Mucosa of gallbladder (tissue), 1 donor: Measurements from ENCODE around the gene TOP3B. TPM values are rescaled to one million over a fixed set of nuclear protein-coding genes. Genes with fewer than 3 reads are reported as not detected.
A peak's percentile ranks its signal among the peaks of the same experiment; 100 is the strongest.
"Not testable (repeated sequence)": the region's sequence is repeated elsewhere in the genome, so short reads cannot be mapped to it uniquely, and the experiment has no call there.

ENCODE experiments used
- DNase-seq: peaks from one replicate; pipeline ENCODE4 v3.0.0-alpha.2; 2020; ENCODE audit warnings: low spot score
- total RNA-seq: library from RNA; stranded (reverse); gene quantifications from one replicate; pipeline ENCODE4 v1.2.1, GENCODE V29; 2021
- donor health status: DM: no; HTN: no; CAD: no.

TOP3B gene
- total RNA-seq, 1 donor from 2014 or later: 33.1 TPM

DNA sequence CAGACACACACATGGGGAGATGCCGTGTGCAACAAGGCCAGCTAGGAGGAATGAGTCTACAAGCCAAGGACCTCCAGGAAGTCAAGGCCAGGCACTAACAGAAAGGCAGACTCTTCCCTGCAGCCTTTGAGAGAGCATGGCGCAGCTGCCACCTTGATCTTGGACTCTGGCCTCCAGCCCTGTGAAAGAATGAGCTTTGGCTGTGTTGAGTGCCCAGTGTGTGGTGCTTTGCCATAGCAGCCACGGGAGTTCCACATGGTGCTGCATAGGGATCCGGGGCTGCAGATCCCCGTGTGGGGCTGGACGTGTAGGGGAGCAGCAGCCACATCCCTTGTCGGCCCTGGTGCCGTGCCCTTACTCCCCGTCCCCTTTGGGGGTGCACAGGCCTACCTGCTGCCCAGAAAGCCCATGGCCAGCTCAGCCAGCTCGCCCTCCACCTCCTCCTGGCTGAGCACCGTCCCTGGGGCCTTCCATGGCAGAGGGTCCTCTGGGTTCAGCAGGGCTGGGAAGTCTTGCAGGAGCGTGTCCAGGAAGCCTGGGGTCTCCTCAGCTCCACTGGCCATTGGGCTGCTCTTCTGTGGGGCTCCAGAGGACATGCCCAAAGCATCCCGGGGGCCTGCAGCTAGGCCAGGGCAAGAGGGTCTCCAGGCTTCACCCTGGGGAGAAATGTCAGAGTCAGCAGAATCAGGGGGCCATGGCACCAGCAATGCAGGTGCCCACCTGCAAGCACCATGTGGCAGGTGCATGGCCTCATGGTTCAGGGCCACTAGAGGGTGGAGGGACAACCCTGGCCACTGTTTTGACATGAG is 36.9 kb downstream of the TOP3B start:
- no peak for DNase-seq

DNA sequence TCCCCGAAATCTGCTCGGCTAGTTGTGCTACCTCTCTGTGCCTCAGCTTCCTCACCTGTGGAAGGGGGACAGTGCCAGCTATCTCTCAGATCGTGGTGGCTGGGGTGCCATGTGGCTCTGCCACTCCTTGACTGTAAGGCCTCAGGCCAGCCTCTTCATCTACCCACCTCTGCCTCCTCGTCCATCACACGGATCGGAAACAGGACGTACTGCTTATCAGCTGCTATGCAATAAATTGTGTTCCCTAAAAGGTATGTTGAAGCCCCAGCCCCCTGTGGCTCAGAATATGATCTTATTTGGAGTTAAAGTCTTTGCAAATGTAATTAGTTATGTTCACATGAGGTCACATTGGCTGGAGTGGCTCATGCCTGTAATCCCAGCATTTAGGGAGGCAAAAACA is 37.7 kb downstream of the TOP3B start:
- DNase-seq: no peak

DNA sequence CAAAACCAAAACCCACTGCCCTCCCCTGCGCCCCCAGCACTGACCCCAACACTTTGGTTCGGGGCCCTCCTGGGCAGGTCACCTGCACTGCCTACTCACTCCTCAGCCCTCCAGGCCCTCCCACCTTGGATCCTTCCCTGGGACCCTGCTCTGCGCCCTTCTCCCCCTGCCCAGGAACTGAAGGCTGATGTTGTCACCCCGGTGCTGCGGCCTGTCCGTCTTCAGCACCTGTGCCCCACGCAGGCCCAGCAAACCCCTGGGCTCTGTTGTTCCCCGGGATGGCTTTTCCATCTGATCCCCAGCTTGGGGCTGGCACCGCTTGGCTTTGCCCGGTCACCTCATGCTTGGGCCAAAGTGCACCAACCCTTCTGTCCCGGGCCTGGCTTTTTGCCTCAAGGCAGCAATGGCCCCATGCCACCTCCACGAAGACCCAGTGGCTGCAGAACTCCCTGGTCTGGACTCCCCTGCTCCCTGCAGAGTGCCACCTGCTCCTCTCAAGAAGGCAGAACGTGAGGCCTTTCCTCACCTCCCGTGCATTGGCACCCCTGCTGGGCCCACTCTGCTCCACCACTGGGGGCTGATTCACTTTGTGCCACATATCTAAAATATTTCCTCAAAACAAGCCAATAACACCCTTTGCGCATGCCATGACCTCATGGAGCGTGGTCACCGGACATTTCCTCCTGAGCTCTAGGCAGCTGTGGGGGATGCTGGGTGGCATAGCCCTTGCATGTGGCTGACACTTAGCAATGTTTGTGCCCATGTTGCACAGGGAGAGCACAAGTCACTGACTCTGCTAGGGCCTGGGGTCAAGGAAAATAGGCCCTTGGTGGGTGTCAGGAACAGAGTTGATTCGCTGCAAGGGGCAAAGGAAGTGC is 38.8 kb downstream of the TOP3B start:
- DNase-seq: no peak

DNA sequence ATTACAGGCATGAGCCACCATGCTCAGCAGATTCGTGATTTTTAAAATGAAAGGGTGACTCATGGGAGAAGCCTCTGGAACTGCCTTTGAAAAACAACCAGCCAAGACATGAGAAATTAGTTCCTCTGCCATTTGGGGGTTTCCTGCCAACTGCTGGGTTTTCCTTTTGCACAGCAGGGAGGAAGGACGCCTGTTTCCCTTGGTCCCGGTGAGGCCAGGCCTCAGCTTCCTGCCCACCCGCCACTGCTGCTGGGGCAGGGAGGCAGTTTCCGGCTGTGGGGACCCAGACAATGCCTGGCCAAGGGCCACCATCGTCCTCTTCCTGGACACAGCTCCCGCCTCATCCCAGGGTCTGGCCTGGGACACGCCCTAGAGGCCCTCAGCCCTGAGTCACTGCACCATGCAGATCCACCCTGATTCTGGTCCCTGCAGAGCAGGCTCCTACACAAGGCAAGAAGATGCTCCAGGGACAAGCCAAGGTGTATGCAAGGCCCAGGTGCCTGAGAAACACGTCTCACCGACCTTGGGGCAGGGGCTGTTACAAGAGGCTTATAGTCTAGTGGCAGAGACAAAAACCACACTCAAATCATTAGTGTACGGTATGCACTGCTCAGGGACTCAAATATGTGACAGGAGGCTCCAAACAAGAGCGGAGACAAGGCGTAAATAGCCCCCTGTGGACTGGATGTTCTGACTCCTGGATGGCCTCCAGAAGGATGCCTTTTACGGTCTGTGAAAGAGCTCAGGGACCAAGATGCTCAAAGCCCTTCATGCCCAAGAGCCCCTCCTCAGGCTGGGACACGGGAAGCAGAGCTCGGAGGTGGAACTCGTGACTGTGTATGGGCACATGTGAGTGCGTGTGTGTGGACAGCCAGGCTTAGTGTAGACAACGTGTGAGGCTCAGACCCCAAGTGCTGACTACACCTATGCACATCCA is 39.9 kb downstream of the TOP3B start:
- peak; percentile 49 for DNase-seq

DNA sequence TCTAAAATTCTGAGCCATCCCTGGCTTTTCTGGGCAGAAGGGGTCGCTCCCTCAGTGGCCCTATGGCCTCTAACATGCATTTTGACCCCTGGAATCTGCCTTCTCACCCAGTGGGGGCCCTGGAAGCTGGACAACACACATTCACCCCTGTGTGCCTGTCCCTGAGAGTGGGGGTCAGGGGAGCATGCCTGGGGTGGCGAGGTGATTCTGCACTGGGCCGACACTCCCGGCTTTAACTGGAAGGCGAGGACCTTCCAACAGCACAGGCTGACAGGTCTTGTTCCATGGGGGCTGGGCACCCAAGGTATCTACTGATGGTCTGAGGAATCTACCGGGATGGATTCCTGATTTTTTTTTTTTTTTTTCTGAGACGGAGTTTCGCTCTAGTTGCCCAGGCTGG is 40.7 kb downstream of the TOP3B start:
- no peak for DNase-seq

DNA sequence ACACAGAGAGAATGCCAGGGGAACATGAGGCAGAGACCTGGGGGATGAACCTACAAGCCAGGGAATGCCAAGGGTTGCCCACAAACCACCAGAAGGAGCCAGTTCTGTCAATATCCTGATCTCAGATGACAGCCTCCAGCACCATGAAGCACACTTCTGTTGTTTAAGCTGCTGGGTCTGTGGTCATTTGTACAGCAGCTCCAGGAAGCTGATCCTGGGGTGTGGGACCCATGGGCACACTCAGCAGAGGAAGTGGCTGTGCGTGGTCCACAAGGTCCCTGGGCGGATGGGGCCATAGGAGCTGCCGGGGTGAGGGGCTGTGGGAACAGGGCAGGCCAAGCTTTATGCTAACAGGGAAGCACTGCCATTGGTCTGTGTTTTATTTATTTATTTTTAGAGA is 42.1 kb downstream of the TOP3B start:
- DNase-seq: no peak

DNA sequence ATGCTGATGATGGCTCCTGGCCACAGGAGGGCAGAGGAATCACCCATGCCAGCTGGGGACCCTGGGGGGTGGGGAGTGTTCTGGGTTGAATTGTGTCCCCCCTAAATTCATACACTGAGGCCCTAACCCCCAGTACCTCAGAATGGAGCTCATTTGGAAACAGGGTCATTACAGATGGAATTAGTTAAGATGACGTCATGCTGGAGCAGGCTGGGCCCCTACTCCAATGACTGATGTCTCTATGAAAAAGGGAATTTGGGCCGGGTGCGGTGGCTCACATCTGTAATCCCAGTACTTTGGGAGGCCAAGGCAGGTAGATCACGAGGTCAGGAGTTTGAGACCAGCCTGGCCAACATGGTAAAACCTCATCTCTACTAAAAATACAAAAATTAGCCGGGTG is 42.7 kb downstream of the TOP3B start:
- not testable (repeated sequence) for DNase-seq

DNA sequence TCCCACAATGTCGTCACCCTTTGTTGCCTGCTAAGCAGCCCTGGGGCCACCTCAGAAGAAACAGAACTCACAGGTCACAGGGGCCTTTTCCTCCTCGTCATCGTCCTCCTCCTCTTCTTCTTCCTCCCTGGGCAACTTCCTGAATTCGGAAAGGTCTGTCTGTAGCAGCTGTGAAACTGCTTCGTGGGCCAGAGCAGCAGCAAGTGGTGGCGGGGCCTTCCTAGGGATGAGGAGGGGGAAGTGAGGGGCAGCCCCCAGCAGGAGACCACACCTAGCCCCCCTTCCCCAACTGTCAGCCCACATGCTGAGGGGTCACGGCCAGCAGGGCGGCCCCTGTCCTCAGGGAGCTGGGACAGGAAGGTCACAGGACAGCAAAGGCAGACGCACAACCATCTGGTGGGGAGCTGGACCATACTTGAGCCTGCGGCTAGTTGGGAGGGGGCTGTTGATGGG is 43.1 kb downstream of the TOP3B start:
- DNase-seq: no peak

DNA sequence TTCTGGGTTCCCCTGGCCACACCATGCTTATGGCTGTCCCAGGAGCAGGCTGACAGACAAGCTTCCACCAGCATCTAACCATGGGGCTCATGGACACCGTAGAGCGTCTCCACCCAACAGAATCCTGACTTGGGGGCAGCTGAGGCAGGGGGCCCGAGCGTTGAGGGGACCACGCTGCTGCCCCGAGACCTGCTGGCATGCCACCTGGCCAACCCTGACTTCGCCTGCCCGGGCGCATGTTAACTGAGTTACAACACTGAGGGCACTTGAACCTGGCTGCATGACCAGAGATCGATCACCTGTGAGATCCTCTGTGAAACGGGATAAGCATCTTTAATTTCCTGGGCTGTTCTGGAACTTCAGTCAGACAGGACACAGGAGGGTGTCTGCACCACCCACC is 43.7 kb downstream of the TOP3B start:
- no peak for DNase-seq

DNA sequence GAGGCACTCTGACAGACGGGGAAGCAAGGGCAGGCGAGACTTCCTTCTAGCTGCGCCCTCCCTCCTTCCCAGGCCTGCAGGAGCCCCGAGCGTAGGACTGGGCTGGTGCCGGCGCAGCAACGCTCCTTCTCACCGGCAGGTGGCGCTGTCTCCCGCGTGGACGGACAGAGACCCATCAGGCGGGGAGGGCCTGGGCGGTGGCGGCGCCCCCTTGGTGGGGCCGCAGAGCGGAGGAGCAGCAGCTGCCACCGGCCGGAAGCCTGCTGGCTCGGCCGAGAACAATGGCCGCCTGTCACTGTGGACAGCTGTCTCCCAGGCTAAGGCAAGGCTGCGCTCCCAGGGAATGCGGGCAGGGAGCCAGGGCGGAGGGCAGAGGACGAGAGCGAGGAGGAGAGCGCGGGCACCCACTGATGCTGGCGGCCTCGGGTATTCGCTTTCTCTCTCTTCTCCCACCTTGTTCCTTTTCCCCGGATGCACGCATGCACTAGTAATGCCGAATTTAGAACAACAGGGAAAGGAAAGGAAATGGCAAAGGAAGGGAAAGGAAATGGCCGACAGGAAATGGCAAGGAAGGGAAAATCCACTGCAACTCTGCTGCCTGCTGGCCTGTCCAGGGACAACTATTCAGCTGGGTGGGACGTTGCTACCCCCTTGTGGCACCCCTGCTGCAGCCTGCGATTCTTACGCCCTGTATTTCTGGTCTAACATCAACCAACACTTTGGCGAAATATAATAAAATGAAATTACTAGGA is 44.3 kb downstream of the TOP3B start:
- DNase-seq: peak; percentile 95

DNA sequence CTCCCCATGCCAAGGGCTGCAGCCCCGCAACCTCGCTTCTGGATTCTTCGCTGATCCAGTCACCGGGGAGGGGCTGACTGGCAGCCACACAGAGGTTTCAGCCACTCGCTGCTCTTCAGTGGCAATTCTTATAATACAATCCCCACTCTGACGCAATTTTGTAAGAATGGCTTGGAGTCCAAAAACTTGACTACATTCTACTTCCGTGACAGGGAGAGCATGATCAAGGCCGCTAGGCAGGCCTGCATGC is 44.8 kb downstream of the TOP3B start:
- no peak for DNase-seq

DNA sequence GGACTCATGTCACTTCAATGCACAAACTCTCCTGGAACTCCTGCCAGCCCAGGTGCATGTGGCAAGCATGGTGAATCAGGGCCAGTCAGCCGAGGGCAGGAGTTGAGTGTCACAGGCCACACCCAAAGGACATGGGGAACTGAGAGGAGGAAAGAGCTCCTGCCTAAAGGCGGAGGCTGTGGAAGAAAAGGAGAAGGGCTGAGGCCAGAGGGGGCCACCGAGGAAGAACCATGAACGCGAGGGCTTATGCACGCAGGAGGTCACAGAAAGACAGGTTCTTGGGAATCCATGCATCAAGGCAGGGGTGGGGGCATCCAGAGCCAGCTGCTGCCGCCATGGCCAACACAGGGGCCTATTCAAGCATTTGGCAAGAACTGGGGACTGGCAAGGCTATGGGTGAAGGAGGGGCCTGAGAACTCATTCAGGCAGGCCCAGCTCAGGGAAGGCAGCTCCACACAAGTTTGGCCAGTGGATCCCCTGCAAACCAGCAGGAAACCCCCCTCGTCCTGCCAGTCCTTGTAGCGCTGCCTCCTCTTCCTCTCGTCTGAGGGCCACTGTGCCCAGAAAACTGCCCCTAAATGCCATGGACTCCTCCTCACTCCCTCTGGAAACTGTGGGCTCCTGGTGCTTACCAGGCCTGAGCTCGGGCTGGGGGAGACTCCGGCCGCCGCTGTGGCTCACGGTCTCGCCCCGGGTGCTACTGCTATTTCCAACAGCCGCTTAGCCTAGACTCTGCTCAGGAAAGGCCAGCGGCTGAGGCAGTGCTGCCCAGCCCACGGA is 45.4 kb downstream of the TOP3B start:
- no peak for DNase-seq

DNA sequence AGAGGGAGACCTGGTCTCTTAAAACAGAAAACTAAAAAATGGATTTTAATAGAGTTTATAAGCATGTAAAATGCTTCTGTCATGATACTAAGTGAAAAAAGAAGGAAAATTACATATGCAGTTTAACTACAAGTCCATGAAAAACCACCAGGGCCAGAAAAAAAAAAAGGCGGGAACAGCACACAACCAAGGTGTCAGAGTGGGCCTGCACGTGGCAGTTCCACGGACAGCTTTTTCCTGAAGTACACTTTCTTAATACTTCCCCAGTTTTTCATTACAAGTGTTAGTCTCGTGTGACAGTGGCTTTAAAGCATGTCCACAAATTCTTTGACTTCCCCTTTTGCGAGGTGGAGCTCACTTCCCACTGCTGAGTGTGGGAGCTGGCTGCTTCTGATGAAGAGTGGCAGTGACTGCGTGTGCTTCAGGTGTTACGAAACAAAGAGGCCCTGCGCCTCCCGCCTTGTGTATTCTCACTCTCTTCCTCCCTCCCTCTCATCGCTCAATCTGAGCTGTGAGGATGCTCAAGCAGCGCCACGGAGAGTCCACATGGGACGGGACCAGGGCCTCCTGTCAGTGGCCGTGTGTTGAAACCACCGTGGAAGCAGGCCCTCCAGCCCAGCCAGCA is 46.3 kb downstream of the TOP3B start:
- no peak for DNase-seq

DNA sequence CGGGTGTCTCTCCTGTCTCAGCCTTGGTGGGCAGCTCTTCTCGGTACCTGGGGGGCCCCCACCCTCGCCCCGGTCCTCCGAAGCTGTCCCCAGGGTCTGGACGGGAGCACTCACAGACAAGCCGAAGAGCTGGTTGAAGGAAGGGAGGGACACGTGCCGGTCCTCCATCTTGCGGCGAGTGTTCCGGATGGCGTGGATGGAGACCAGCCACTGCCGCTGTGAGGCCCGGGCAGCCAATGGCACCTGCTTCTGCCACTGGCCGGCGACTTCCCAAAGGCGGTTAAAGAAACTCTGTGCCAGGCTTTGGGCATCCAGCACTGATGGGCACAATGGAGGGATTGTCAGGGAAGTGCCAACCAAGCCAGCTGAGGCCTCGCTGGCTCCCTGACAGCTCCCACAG is 48.7 kb downstream of the TOP3B start:
- DNase-seq: no peak

DNA sequence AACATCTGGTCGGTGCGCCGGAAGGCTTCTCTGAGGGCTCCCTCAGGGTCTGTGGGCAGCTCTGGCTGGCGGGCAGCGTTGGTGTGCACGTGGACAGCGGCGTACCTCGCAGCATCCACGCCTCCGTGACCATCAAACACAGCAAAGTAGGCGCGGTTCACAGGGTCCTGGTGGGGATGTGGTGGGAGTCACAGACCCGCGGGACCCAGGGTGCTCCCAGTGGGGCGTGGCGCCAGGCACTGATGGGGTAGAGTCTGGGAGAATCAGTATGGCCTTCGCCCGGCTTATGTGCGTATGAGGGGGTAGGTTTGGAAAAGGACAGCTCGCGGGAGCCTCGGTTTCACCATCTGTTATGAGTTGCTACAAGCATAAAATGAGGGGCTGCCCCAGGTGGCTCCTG is 49.2 kb downstream of the TOP3B start:
- no peak for DNase-seq

DNA sequence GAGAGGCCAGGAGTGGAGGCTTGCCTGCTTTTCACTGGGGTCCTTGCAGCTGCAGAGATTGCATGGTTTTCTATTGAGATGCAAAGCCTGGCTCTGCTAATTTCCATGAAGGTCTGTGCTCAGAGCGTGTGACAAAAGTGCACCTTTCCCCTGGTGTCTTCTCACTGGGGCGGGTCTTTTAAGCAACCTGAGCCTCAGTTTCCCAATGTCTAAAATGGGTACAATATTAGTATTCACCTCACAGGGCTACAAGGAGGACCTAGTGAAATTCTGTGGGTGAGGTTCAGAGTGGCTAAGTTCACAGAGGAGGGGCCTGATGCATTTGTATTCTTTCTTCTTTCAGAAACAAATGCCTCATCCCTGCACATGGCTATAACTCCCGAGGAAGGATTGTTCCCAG is 50.2 kb downstream of the TOP3B start:
- no peak for DNase-seq

DNA sequence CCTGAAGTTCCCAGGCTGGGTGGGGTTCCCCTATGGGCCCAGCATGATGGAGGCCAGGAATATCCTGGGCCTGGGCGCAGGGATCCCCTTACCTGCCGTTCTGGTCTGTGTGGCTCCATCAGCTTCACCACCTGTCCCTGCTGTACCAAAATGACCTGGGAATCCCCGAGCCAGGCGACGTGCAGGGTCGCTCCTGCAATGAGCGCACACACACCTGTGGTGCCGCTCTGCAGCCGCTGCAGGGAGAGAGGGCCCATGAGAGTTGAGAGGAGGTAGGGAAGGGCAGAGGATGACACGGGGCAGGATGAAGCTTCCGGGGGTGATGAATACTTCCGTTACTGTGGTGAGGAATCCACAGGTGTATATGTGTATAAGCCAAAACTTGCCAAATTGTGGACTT is 51.5 kb downstream of the TOP3B start:
- no peak for DNase-seq

DNA sequence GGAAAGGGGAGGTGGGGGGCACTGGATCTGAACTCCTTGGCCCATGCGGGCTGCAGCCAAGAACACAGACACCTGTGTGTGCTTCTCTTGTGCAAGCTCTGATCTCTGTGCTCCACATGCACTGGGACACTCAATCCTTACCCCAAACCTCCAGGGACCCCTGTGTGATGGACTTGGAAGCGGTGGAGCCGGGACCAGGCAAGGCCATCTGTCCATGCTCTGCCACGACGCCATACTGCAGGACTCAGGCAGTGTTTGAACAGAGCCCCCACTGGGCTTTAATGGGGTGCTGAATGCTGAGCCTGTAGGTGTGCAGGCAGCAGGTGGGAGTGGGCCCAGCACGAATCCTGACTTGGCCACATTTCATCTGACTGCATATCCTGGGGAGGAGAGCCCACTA is 53.3 kb downstream of the TOP3B start:
- DNase-seq: no peak

DNA sequence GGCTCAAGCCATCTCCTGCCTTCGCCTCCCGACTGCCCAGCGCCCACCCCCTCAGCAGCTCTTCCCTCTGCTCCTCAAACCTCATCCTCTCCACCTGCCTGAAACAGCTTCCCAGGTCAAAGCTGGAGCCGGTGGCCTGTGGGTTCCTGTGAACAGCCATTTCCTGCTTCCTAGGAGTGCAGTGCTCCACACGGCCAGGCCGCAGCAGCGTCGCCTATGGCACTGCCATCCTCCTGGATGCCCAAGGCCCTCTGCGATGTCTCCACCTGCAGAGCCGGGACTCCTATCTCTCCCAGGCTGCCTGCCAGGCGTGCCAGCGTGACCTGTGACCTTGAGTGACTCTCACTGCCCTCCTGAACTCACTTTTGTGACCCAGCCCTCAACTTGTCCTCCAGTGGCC is 54.5 kb downstream of the TOP3B start:
- DNase-seq: no peak

DNA sequence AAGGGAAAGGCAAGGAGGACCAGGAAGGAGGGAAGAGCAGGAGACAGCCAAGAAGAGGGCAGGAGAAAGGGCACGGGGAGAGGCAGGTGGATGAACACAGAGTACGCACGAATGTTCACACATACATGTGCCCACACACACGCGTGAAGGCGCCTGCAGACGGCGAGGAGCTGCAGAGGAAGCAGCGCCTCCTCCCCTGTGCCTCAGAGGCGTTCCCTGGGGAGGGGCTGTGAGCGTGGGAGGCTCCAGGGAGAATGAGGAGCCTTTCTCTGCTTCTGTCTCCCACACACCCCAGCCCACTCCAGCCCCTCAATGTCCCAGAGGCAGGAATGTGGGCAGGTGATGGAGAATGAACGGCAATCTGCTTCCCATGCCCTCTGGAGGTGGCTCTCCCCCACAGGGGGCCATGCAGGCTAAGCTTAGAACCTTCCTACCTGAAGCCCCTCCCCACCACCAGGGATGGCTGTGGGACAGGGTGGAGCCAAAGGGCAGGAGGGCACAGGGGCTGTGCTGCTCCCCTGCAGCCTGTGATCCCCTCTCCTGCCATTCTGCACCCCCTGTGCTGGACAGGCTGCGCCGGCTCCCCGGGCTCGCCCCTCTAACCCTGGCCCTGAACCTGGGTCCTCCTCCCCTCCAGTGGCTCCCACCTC is 55.3 kb downstream of the TOP3B start:
- no peak for DNase-seq
